Vagina (tissue), 2 donors: ENCODE measurements around the gene ATP8A2.

ENCODE experiments used
- POLR2A ChIP-seq, 2 donors: fragments of 450-650 bp; IDR thresholded peaks; one replicate each; pipeline ENCODE4 v1.6.1; 2017; ENCODE audit warnings: antibody characterized with exemption in 2 of 2, mild to moderate bottlenecking in 2 of 2, moderate library complexity in 2 of 2
- POLR2AphosphoS5 ChIP-seq, 2 donors: sonication (generic); formaldehyde crosslinking; IDR thresholded peaks; one replicate each; pipeline ENCODE4 v1.9.0; 2017; ENCODE audit warnings: antibody characterized with exemption in 2 of 2, mild to moderate bottlenecking in 2 of 2, low read depth in 1 of 2; ENCODE audit not compliant: insufficient read depth in 1 of 2
- TF ChIP-seq, protein P1 (sequence below), 3 experiments: fragments of 450-650 bp in 2 of 3; fragments of 200-600 bp in 1 of 3; sonication (generic) in 1 of 3; IDR thresholded peaks; one replicate each; pipeline ENCODE4 v1.5.1; 2017 to 2019; ENCODE audit warnings: antibody characterized with exemption in 3 of 3, mild to moderate bottlenecking in 2 of 3, moderate library complexity in 2 of 3

DNA sequence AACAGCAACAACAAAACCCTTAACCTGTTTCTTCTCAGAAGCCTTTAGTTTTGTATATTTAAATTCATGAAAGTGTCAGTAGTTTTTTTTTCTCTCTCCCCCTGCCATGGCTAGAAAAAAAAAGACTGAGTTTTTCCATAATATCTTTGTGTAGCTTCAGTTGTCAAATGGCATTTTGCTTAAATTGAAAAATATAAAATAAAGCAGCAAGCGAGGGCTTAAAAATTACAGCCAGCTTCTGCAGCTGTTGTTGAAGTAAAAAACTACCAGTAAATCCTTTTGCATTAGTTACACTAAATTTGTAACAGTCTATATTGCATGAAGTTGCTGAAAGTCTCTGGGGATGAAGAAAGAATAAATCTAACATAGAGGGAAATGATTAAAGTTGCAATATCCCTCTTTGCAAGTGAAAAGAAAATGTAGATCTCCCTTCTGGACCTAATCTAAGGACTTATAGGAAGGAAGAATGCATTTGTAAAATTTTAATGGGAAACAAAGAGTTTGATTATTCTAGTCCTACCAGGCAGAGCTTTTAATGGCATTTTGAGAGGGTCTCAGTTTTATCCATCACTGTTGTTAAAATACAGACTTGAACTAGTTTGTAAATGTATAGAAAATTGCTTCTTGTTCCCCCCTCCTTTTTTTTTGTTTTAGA is 215.7 kb downstream of the ATP8A2 start:
- TF ChIP-seq, protein P1, sequence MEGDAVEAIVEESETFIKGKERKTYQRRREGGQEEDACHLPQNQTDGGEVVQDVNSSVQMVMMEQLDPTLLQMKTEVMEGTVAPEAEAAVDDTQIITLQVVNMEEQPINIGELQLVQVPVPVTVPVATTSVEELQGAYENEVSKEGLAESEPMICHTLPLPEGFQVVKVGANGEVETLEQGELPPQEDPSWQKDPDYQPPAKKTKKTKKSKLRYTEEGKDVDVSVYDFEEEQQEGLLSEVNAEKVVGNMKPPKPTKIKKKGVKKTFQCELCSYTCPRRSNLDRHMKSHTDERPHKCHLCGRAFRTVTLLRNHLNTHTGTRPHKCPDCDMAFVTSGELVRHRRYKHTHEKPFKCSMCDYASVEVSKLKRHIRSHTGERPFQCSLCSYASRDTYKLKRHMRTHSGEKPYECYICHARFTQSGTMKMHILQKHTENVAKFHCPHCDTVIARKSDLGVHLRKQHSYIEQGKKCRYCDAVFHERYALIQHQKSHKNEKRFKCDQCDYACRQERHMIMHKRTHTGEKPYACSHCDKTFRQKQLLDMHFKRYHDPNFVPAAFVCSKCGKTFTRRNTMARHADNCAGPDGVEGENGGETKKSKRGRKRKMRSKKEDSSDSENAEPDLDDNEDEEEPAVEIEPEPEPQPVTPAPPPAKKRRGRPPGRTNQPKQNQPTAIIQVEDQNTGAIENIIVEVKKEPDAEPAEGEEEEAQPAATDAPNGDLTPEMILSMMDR (IDR thresholded peaks at IDR 0.05) = no peak
- TF ChIP-seq POLR2A (IDR thresholded peaks at IDR 0.05) = no peak
- TF ChIP-seq POLR2AphosphoS5 (IDR thresholded peaks at IDR 0.05; ENCODE audit: insufficient read depth in 1 of 2, low read depth in 1 of 2) = no peak
